Measurements from ENCODE around the gene SLC16A7. TPM values are rescaled to one million over a fixed set of nuclear protein-coding genes. Genes with fewer than 3 reads are reported as not detected.

Gene SLC16A7
- polyA plus RNA-seq, 12 donors = 3.9 to 9.9 (median 5.4) TPM; not detected in 1

DNA sequence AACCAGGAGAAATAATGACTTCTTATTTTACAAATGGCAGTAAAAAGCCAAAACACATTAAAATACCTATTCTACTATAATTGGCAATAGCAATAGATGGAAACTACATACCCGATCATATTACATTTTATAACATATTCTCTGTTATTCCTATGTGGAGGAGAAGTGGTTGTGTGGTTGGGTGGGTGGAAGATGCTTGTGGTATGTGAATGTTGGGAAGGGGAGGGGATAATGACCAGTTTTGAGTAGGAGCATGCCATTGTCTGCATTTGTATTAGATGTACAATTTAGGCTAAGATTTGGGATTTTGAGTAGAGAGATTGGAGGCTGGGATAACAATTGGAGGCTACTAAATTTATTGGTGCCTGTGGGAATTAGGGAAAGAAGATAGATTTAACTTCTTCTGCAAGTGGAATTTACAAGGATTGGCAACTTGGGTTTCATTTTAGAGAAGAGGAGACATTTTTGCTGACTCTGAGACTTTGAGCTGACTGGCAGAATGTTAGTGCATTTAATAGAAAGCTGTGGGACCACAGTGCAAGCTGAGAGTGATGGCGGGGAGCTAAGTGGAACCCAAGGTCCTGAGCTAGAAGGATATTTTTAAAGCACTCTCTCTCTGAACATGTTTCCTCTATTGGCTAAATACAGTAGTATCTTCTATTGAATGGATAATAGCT, 65.2 kb downstream of the SLC16A7 start:
- no peak for DNase-seq

DNA sequence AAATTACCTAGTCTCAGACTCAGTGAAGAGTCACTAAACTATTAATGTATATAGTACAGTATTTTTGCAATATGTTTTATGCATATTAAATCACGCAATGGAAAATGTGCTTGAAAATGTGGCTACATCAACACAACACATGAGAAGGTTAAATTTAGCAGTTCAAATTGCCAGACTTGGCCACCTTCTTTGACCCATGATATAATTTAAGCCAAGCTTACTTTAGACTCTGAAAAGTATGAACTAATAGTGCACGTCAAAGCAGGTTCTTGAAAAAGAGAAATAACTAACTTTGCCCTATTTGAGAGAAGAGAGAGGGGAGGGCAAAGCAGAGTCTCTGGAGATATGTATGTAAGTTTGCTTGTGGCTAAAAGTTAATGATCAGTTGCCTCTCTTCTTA, 68.7 kb downstream of the SLC16A7 start:
- DNase-seq = no peak

DNA sequence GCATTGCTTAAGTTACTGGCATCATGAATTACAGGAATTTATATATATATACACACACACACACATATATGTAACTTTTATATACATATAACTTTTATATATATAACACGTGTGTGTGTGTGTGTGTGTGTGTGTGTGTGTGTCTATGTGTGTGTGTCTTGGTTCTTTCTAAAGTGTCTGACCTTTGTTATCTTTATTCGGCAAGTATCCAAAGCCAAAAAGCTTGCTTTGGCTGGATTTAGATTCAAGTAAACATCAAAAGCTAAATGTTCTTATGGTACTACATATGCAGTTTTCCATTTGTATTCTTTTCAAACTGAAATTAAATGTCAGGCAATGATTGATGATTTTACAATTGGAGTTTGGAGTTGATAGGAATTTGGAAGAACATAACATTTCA, 69.9 kb downstream of the SLC16A7 start:
- no peak for DNase-seq

DNA sequence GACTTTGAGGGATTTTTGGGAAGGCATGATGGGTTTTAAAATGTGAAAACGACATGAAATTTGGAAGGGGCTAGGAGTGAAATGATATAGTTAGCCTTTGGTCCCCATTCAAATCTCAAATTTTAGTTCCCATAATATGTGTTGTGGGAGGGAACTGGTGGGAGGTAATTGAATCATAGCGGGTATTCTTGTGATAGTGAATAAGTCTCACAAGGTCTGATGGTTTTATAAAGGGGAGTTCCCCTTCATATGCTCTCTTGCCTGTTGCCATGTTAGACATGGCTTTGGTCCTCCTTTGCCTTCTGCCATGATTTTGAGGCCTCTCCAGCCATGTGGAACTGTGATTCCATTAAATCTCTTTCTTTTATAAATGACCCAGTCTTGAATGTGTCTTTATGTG, 72.8 kb downstream of the SLC16A7 start:
- DNase-seq = no peak

DNA sequence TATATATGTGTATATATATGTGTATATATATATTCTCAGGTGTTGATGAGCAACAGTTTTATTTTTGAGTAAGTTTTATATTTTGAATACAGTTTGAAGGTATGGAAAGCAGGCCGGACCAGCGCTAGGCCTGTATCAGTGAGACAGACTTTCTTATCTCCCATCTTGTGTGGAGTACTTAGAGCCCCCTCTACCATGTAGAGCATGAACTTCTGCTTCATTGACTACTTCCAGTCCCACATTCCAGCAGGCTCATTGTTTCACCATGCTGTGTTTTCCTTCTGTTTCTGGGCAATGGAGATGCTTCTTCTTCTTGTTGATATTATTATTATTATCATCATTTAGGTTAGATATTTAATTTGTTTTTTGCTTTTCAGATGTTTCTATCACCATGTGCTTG, 76.4 kb downstream of the SLC16A7 start:
- no peak for DNase-seq

DNA sequence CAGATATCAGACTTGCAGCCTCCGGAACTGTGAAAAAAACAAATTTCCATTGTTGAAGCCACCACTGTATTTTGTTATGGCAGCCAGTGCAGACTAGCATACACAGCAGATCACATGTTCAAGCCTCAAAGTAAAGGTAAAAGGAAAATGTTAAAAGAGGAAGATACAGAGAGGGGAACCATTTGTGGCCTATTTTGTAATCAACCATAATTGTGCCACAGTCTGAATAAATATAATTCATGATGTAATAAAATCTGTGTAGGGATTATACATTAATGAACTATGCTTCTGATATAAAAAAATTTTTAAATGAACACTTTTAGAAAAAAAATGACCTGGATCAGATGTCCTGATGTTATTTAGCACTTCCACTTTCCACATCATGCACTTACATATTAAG, 79.6 kb downstream of the SLC16A7 start:
- no peak for DNase-seq

DNA sequence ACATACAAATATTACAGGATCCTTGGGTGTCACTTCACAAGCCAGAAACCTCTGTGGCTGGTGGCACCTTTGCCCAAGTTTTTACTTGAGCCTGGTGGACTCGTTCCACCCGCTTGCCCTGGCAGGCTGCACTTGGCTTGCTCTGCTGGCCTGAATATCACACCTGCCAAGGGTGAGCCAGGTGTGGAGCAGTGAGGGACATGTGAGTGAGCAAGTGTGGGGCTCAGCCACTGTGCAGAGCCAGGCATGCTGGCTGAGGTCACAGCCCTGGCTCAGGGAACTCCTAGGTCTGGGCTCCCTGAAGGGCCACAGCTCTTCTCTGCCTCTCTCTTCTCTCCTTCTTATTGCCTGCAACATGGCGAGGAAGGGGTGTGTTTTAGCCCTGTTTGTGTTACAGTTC, 82.0 kb downstream of the SLC16A7 start:
- DNase-seq = no peak

DNA sequence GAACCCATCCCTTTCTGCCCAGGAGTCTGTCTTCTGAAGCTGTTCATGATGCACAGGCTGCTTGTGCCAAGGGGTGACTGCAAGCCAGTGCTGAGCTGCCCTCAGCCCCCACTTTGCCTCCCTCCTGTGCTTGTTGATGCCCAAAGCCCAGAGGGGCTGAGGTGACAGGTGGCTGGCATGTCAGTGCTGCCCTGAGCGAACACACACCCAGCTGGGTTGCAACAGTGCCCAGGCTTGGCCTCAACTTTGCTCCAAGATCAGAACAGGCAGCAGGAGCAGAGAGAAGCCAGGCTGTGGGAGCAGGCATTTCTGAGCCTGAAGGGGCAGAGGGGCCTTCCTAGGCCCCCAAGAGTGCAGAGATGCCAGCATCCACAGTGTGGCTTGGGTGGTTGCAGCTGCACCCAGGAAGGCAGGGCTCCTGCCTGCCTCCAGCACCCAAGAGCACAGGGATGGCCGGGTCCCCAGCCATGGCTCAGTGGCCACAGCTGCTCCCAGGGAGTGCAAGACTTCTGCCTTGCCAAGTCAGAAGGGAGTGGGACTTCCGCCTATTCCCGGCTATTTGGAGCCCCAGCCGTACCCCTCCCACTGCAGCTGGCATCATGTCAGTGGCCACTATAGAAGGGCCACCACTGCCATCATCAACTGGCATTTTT, 83.1 kb downstream of the SLC16A7 start:
- no peak for DNase-seq

DNA sequence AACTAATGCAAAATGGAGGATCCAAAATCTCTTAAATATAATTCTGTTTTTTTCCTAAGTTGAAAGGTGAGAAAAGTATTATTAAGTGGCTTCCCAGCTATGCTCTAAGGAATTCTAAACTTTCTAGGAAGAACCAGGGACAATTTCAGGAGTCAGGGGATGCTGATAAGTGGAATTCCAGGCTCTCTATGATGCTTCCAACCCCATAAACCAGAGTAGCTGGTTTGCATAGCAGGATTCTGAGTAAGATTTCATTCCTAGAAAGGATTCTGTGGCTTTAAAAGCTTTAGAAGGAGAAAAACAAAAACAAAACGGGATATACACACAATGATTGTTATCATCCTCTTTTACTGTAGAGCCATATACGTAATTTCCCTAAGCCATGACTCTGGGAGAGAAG, 93.9 kb downstream of the SLC16A7 start:
- no peak for DNase-seq

DNA sequence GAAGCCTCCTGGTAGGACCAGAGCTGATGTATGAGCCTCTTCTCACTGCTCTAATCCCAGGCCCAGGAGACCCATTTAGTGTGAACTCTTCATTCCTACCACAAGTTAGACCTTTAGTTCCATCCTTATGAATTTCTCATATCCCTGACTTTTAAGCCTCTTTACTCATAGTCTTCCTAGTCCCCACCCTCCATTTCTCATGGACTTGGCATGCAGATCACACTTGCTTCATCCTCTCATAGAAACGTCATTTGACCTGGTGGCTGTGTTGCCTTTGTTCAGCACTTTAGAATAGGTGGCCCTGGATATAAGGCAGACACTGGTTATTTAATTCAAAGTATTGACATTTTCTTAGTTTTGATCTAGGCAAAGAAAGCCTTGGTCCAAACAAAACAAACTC, 99.5 kb downstream of the SLC16A7 start:
- DNase-seq = no peak

DNA sequence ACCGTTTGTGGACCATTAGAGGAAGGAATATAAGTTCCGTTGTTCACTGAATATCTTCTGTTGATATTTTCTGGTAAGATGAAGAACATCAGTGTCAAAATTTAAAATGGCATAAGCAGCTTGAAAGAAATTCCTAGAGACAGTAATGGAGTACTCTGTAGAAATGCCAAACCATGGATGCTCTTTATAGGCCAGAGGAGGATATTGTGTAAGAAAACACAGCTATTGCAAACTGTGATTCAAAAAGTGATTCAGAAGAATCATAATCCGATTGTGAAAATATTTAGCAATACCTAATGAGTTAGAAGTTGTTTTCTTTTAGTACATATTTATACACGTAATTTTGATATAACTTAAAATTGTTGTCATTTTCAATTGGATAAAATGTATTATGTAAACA, 102.8 kb downstream of the SLC16A7 start:
- no peak for DNase-seq

DNA sequence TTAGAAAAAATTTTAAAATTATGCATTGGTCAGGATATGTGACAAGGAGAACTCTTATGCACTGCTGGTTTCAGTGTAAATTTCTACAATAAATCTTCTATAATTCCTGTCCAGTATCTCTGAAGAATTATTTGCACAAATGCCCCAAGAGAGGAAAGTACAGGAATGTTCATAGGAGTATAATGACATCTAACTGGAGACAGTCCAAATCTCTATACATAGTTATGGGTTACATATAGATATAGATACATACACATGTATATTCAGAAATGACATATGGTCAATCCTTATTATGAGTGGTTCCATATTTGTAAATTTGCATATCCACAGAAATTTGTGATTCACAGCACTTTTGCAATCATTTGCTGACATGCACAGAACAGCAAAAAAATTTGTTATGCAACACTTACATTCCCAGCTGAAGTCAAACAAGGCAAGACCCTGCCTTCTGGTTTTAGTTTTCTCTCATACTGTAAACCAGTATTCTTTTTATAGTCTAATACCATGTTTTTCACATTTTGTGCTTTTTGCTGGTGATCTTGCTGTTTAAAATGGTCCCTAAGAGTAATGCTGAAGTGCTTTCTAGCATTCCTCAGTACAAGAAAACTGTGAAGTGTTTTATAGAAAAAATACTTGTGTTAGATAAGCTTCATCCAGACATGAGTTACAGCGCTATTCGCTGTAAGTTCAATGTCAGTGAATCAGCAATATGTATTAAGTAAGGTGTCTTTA, 103.8 kb downstream of the SLC16A7 start:
- DNase-seq = peak; percentile 6

DNA sequence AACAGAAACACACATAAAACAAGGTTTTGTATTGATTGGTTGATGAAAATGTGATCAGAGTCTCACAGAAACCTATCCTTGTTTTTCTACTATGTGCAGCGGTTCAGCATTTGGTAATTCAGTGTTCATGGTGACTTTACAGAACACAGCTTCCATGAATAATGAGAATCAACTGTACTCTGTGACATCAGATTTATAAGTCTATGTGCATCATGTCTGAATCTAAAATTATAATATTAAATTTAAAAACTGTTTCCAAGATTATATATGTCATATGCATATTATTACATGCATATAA, 104.3 kb downstream of the SLC16A7 start:
- DNase-seq = no peak

DNA sequence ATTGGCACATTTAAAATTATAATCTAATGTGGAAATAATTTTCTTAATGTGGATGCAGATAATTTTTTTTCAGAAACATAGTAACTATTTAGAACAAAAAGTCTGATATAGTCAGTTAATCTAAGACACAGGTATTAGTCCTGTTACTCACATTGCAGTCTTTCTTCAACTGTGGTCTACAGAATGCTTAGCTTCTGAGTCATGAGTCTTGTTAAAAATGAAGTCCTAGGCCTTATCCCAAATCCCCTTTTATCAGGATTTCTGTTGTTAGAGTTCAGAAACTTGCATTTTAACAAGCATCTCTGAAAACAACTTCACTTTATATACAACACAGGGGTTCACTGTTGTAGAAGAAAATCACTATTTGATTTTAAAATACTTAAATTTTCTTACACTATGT, 112.2 kb downstream of the SLC16A7 start:
- no peak for DNase-seq

DNA sequence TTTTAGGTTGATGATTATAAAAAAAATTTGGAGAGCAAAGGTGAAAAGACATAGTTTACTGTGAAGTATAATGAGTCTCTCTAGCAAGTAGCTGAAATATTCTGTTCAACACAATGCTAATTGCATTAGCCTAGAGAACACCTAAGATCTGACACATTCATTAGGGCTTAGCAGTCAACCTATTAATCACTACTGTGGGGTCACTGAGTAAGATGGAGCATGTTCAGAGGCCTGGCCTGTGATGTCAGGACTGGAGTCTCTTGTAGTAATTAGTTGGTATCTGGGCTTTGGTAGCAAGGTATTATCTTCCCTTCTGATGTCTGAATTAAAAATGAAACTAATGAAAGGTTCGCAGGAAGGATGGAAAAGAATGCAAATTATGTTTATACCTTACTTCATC, 112.7 kb downstream of the SLC16A7 start:
- no peak for DNase-seq

DNA sequence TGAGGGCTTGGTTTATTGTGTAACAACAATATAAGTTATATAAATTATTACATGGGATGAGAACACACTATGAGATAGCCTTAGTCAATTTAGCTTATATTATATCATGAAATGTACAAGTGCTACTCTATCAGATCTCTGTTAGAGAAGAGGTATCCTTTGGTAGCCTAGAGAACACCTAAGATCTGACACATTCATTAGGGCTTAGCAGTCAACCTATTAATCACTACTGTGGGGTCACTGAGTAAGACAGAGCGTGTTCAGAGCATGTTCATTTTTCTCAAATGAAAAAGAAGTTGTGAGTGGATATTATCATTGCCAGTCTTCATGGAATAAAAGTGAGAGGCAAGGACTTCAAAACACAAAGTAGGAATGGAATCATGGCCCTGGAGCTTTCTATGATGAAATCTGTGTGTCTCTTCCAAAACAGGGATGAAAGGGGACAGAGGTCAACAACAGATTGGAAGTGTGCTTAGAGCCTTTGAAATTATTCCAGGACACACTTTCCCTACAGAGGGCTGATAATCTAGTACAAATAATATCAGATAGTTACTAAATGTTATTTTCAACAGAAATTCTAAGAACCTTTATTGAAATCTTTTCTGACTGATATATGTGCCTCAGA, 114.3 kb downstream of the SLC16A7 start:
- DNase-seq = no peak

DNA sequence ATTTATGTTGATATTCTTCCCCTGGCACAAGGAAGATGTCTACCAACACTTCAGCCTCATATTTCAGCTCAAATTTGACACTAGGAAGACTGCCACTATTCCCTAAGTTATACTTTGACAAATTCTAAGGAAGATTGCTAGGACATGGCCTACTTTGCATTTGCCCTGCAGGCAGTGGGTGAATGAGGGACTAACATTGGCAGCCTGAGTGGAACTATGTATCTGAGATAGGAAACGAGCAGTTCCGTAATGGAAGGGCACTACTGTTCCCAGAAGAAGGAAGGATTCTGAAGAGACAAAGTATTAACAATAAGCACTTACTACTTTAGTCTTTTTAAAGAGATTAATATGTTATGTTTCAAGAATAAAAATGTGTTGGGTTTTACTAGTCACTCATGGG, 115.1 kb downstream of the SLC16A7 start:
- DNase-seq = no peak

DNA sequence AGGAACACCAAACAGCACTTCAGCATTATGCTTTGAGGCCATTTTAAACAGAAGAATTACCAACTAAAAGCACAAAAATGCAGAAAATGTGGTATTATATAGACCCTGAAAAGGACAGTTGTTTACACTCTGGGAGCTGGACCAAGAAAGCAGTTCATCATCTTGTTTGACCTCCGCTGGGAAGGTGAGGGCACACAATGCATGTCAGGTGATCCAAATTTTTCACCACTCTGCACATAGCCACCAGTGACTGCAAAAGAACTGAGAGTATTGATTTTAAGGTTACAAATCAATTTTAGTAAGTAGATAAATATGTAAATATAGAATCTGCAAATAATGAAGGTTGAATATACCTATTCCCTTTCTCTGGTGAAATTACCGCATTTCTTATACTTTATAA, 119.6 kb downstream of the SLC16A7 start:
- DNase-seq = no peak

DNA sequence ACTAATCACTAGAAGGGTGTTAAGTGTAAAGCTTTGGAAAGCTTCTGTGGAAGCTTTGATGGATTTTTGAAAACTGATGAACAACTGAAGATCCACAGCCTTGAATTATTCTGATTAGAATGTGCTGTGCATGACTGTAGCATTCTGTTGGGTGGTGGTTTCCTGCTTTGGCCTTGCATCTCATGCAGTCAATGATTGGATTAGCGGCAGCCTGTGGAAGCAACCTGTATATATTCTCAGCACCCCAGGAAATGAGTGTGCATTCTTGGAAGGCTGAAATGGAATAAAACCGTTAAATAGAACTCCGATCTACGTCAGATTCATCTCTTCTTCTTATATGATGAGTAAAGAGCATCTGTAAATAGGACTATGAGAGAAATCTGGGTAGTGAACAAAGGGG, 120.2 kb downstream of the SLC16A7 start:
- DNase-seq = no peak

DNA sequence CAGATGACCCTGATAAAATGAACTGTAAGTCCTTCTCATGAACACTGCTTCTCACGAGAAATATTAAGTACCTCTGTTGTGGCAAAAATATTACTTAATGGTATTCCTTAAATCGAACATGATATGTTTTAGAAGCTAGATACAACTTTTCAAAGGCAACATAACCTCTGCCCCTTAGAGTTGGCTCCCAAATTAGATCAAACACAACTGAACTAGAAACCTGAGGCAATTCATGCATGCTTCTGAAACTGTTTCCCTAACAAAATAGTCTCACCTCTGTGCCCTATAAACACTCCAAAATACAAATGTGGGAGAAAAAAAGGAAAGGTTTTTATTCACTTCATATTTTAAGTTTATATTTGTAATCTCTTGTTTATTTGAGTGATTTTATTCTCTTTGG, 121.6 kb downstream of the SLC16A7 start:
- DNase-seq = no peak

DNA sequence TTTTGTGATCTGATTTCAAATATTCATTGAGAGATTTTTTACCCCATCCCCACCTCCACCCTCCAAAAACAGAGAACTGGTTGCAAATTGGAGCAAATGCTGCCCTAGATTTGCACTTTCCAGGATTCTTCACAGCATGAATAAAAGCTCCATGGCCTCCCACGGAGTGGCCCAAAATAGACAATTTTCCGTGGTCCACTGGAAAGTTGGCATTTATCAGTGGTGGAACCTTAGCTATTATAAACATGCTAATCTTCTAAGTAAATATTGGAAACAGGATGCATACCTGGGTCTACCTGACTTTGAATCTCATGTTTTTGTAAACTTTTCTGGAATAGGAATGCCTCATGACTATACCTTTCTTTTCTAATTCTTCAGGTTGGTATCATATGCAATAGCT, 123.9 kb downstream of the SLC16A7 start:
- DNase-seq = no peak

DNA sequence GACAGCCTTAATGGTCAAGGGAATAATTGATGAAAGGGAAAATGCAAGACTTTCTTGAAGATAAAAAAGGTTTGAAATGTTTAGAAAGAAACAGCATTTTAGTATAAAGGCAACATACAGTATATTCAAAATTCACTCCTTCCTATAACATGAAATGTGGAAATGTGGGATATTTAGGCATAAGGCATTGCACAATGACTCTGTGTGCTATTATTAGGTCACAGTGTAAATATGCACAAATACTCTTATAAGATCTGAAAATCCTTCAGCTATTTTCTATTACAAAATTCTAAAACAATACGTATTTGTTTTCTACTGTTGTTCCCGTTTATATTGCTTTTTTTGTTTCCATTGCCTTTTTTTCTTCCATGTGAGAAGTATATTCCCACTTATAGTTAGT, 127.7 kb downstream of the SLC16A7 start:
- no peak for DNase-seq

Data from muscle of arm (tissue), 12 donors.